Measurements from ENCODE around the gene ATF7.
"Not testable (repeated sequence)": the region's sequence is repeated elsewhere in the genome, so short reads cannot be mapped to it uniquely, and the experiment has no call there.

ATF7 gene

DNA sequence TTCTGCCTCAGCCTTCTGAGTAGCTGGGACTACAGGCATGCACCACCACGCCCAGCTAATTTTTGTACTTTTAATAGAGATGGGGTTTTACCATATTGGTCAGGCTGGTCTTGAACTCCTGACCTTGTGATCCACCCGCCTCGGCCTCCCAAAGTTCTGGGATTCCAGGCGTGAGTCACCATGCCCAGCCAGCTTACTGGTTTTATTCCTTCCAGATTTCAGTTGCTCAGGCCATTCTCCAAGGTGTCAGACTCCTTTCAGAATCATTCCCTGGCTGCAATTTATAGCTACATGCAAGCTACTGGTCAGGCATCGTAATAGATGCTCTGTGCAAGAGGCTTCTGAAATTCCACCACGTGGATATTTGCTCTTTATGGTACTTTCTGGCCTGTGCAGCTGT, 144.7 kb downstream of the ATF7 start:
- DNase-seq, result not testable (repeated sequence)

DNA sequence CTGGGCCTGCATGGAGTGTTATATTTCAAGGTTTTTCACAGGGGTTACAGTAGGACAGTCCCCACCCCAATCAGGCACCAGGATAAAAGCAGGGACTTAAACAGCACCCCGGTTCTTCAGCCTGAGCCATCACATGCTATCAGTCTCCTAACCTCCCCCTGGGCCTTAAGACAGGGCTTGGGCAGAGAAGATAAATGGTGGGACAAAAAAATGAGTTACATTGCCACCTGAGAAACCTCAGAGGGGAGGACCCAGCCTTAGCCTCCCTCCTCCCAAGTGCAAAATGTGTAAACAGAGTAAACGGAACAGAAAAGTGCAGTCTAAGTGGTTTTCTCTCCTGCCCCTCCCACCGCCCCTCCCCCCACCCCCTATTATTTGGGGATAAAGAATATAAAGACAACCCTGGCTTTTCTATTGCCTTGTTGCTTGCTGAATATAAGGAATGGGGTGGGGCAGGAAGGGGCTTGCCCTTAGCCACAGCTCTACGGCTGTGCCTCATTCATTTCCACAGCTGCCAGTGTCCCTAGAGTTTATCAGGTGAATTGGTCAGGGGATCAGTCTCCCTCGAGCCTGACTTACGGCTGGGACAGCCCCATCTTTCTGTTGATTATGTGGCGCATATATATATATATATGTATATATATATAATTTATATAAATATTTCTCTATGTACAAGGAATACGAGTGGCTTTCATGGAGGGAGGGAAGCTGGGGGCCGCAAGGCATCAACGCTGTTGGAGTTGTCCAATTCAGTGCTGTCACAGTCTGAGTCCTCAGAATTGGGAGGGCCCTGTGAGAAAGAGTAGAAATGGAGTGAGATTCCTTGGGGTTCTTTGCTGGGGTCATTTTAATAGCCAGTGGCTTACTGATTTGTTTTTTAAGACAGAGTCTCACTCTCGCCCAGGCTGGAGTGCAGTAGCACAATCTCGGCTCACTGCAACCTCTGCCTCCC, 145.4 kb downstream of the ATF7 start:
- DNase-seq, result no peak

DNA sequence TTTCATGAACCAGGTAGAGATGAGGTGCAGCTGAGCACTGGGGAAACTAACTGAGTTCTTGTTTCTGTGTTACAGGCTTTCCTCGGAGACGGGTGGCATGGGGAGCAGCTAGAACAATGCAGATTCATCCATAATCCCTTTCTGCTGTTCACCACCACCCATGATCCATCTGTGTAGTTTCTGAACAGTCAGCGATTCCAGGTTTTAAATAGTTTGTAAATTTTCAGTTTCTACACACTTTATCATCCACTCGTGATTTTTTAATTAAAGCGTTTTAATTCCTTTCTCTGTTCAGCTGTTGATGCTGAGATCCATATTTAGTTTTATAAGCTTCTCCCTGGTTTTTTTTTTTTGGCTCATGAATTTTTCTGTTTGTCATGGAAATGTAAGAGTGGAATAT, 146.9 kb downstream of the ATF7 start:
- DNase-seq, result no peak

DNA sequence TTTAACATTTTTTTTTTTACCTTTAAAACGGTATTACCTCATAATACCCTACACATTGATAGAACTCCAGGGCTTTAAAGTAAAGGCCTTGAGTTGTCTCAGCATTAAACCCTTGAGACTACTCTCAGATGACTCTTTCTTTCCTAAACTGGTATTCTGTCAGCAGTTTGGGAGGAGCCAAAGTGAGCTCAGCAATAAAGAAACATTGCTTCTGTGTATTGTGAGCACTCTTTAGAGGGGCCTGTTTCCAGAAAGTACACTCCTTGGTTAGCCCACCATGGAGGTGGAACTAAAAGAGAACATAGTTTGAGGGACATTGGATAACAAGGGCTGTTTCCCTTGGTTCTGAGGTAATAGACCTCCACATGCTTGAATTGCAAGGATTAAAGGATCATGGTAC, 147.3 kb downstream of the ATF7 start:
- DNase-seq, result no peak

- DNase-seq, result no peak
Observed at GRCh38 chr12:53476769-53477209, 149.4 kb downstream of the ATF7 start.

- no peak for DNase-seq
Observed at GRCh38 chr12:53474819-53475218, 151.4 kb downstream of the ATF7 start.

DNA sequence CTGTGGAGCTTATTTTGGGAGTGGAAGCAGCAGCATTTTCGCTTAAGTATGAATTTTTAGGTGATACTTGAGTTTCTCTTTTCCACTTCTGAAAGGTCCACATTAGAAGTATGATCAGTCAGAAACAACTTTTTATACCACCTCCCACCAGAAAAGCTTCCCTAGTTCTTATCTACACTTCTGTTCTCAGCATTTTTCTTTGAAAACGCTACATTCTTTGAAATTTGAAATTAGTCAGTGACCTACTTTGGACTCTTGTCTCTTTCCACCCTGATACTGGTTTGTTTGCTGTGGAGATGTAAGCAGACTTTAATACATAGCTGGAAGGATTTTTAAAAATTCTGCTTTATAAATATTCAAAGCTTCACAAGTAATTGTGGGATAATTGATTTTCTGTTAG, 152.1 kb downstream of the ATF7 start:
- no peak for DNase-seq

GRCh38 chr12:53472056-53472582, 154.1 kb downstream of the ATF7 start:
- no peak for DNase-seq

- DNase-seq, result no peak
Observed at GRCh38 chr12:53468282-53468681, 157.9 kb downstream of the ATF7 start.

GRCh38 chr12:53467880-53468279, 158.3 kb downstream of the ATF7 start:
- no peak for DNase-seq

DNA sequence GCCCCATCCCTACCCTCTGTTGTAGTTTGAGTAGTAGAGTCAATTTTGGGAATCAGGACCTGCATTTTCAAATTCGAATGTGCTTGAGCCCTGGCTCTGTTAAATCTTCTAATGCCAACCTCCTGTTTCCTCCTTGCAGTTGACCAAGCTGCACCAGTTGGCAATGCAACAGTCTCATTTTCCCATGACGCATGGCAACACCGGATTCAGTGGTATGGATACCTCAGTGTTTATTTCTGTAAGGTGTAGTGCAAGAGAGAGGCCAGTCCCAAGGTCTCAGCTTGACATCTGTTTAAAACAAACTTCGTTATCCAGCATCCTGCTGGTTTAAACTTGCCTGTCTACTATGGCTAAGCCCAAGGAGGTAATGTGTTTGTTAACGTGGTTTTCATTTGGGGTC, 159.1 kb downstream of the ATF7 start:
- no peak for DNase-seq

DNA sequence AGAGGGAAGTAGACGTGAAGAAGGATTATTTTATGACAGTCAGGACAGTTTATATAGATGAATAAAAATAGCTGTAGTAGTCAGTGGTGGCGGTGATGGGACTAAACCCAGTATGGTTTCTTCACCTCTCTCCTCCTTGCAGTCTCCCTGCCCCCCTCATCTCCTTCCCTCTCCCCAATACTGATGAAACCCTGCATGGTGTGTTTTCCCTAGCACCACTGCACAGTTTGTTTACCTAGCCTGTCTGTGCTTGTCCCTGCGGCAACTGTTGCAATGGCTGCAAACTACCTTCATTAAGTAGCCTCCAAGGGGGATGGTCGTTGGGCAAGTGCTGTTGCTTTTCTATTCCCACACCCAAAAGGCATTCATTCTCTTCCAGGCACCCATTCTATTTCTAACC, 159.5 kb downstream of the ATF7 start:
- DNase-seq, result no peak

DNA sequence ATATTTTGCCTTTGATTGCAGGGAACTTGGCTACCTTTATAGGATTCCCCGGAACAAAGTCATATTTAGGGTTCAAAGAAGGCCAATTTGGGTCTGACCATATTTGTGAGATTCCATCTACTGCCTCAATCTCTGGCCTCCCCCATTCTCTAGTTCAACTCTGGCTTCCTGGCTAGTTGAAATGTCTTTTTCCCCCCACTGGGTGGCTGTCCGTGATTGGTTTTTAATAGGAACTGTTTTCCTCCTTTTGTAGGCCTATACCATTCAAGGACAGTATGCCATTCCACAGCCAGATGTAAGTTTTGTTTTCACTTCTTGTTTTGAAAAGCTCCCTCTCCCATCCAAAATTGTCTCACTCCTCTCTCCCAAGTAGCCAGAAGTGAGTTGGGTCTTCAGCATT, 160.5 kb downstream of the ATF7 start:
- no peak for DNase-seq

- DNase-seq, result no peak
Observed at GRCh38 chr12:53464685-53465418, 161.3 kb downstream of the ATF7 start.

DNA sequence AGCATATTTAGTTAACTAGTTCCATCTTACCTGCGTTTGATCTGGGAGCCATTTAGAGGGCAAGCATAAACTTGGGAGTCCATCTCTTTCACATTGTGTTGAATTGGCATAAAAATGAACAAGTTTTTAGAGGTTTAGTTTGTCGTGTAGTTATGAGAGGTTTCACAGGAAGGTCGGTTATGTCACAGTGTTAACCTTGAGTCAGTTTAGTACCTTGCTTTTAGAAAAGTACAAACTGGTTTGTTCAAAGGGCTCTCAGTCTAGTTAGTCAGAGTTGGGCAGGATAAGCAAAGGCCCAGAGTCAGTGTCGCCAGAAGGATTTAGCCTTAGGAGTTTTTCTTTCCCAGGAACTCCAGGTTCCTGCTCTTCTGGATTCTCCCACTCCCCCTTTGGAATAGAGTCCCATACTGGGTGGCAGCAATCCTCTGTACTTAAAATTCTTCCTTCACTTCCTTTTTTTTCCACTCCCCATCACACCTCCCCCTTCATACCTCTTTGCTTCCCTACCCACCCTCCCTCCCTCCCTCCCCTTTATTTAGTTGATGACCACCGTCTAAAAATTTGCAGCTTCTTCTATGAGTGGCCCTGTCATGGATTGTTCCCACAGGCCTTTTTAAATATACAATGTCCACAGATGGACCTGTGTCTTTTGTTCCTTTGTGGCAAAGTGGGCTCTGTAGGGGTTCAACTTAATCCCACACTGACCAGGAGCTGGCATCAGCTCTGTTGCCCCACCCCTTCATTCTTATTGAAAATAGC, 162.2 kb downstream of the ATF7 start:
- no peak for DNase-seq

GRCh38 chr12:53462935-53463334, 163.2 kb downstream of the ATF7 start:
- no peak for DNase-seq

GRCh38 chr12:53461591-53461990, 164.6 kb downstream of the ATF7 start:
- DNase-seq, result no peak

- DNase-seq, result no peak
Observed at GRCh38 chr12:53461059-53461458, 165.1 kb downstream of the ATF7 start.

DNA sequence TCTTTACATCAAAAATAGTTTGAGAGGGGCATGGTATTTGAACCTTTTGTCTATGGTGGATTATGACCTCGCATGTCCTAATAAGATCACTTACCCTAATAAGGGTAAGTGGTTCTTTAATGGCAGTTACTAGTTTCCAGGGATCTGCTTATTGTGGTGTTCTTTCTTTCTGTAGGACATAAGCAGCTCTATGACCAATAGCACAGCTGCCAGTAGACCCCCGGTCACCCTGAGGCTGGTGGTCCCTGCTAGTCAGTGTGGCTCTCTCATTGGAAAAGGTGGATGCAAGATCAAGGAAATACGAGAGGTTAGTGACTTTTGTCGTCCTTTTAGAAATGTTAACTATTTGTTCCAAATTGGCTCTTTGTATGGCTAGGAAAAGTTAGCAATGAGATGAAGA, 167.1 kb downstream of the ATF7 start:
- DNase-seq, result no peak
